ENCODE measurements around the gene PBX1.

- no peak for TF ChIP-seq CTCF (IDR thresholded peaks at IDR 0.05)
- TF ChIP-seq POLR2A (IDR thresholded peaks at IDR 0.05; ENCODE audit: low read depth) = no peak
- no peak for TF ChIP-seq POLR2AphosphoS5 (IDR thresholded peaks at IDR 0.05)
- no peak for TF ChIP-seq EP300 (IDR thresholded peaks at IDR 0.05)
Measured at GRCh38 chr1:164575356-164575886, 16.4 kb downstream of the PBX1 start.
